HEK293T (cell line): ENCODE results near the gene FAM222B.

Experiments
- BHLHE40 ChIP-seq: fragments of 450-650 bp; IDR thresholded peaks from 2 replicates; pipeline ENCODE4 v1.6.1; 2016; ENCODE audit warnings: mild to moderate bottlenecking, moderate library complexity, borderline replicate concordance
- ELF4 ChIP-seq: fragments of 450-650 bp; IDR thresholded peaks from 2 replicates; pipeline ENCODE4 v1.6.1; 2017; ENCODE audit warnings: antibody characterized with exemption
- FOXA1 ChIP-seq: fragments of 450-650 bp; IDR thresholded peaks from 2 replicates; pipeline ENCODE4 v1.6.1; 2016; ENCODE audit warnings: mild to moderate bottlenecking
- FOXK2 ChIP-seq: fragments of 450-650 bp; IDR thresholded peaks from 2 replicates; pipeline ENCODE4 v1.6.1; 2016; ENCODE audit warnings: mild to moderate bottlenecking
- FOXM1 ChIP-seq: fragments of 450-650 bp; IDR thresholded peaks from 2 replicates; pipeline ENCODE4 v1.6.1; 2017; ENCODE audit warnings: mild to moderate bottlenecking, borderline replicate concordance
- HDGF ChIP-seq: fragments of 450-650 bp; IDR thresholded peaks from 2 replicates; pipeline ENCODE4 v1.6.1; 2017; ENCODE audit warnings: antibody characterized with exemption, borderline replicate concordance
- L3MBTL2 ChIP-seq: fragments of 450-650 bp; conservative IDR thresholded peaks from 2 replicates; pipeline ENCODE4 v1.6.1; 2016; ENCODE audit warnings: mild to moderate bottlenecking
- NFRKB ChIP-seq: fragments of 450-650 bp; IDR thresholded peaks from 2 replicates; pipeline ENCODE4 v1.6.1; 2016; ENCODE audit warnings: mild to moderate bottlenecking, moderate library complexity
- SP1 ChIP-seq: fragments of 450-650 bp; IDR thresholded peaks from 2 replicates; pipeline ENCODE4 v1.6.1; 2017
- SUZ12 ChIP-seq: fragments of 450-650 bp; IDR thresholded peaks from 2 replicates; pipeline ENCODE4 v1.6.1; 2016; ENCODE audit warnings: mild to moderate bottlenecking
- TF ChIP-seq, protein P1 (sequence below): fragments of 450-650 bp; IDR thresholded peaks from 2 replicates; pipeline ENCODE4 v1.6.1; 2016

DNA sequence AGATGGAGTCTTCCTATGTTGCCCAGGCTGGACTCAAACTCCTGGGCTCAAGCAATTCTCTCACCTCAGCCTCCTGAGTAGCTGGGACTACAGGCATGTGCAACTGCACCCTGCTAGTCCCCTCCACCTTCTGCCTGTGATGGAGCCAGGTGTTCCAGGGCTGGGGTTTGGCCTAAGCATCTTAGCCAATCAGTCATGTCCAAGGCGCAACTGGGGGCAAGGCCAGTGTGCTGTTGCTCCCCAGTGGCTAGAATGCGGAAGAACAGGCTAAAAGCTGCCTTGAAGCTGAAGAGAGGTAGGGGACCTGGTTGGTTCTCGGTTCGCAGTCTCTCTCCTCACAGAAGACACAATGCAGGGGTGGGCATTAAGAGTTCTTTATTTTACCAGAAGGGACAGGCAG, 36.4 kb upstream of the FAM222B start:
- TF ChIP-seq NFRKB: no peak
- no peak for TF ChIP-seq L3MBTL2
- TF ChIP-seq FOXK2: no peak
- TF ChIP-seq FOXM1: no peak
- no peak for TF ChIP-seq ELF4
- TF ChIP-seq, protein P1, sequence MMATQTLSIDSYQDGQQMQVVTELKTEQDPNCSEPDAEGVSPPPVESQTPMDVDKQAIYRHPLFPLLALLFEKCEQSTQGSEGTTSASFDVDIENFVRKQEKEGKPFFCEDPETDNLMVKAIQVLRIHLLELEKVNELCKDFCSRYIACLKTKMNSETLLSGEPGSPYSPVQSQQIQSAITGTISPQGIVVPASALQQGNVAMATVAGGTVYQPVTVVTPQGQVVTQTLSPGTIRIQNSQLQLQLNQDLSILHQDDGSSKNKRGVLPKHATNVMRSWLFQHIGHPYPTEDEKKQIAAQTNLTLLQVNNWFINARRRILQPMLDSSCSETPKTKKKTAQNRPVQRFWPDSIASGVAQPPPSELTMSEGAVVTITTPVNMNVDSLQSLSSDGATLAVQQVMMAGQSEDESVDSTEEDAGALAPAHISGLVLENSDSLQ: no peak
- TF ChIP-seq SP1: no peak
- TF ChIP-seq BHLHE40: no peak
- TF ChIP-seq FOXA1: no peak
- TF ChIP-seq HDGF: no peak
- no peak for TF ChIP-seq SUZ12
